ENCODE measurements around the gene CNTNAP4. TPM values are rescaled to one million over a fixed set of nuclear protein-coding genes. Genes with fewer than 3 reads are reported as not detected.

CNTNAP4 gene
- total and polyA plus RNA-seq, 10 of the 15 experiments (the other 5 are each of a cell fraction or from before 2014, with no cell fraction given), result 0.45 to 1.9 (median 0.90) TPM

GRCh38 chr16:76441391-76441790 is 164.2 kb downstream of the CNTNAP4 start:
- Histone ChIP-seq H3K27me3 (replicated peaks in 1 of 2; ENCODE audit: control insufficient read depth in 2 of 2, insufficient read depth in 2 of 2, low read length in 1 of 2) (no peaks in the 10 kb centered on the region), H3K4me3 (no peak overlapping the region), H3K4me1 (ENCODE audit: control insufficient read depth, insufficient read depth, low read length) (no peaks in the 10 kb centered on the region), H3K36me3 (ENCODE audit: control insufficient read depth in 2 of 2, insufficient read depth in 2 of 2, low read length in 1 of 2) (no peaks in the 10 kb centered on the region), H4K20me1 (ENCODE audit: control insufficient read depth, insufficient read depth) (no peaks in the 10 kb centered on the region), H2AFZ (ENCODE audit: control insufficient read depth, low read depth, low read length) (no peak overlapping the region), H3K9ac (ENCODE audit: control insufficient read depth, insufficient read depth, low read length) (no peak overlapping the region), H3K9me3 (replicated peaks; ENCODE audit: control insufficient read depth, insufficient read depth, low read length) (no peaks in the 10 kb centered on the region), H3K4me2 (ENCODE audit: control insufficient read depth, insufficient read depth) (no peak overlapping the region), H3K27ac (ENCODE audit: control insufficient read depth, insufficient read depth) (no peak overlapping the region), H3K79me2 (ENCODE audit: control insufficient read depth, insufficient read depth, low read length) (no peaks in the 10 kb centered on the region)
- in situ Hi-C loops (cut with MboI), result no loop called here
- no TSS peak for BruUV-seq (replicated peaks)
- ChIA-PET CTCF (no interaction called here), SMC1A (ENCODE audit: uncharacterized antibody, unreplicated experiment) (no interaction called here), RAD21 (ENCODE audit: unreplicated experiment) (no interaction called here), POLR2A (no interaction called here)
- DNase-seq (ENCODE audit: low read depth, low spot score) (no peak), ATAC-seq (no peak), FAIRE-seq (no peak)
- intact Hi-C loops (cut with micrococcal nuclease; ENCODE audit: unreplicated experiment), result no loop called here
- TF ChIP-seq RB1 (IDR thresholded peaks at IDR 0.05; ENCODE audit: borderline replicate concordance) (no peak), RAD51 (IDR thresholded peaks at IDR 0.05) (no peak), NFIC (IDR thresholded peaks at IDR 0.05; ENCODE audit: low read depth, low read length) (no peak), SP1 (IDR thresholded peaks at IDR 0.05; ENCODE audit: low read depth, low read length) (no peak), CEBPB (IDR thresholded peaks at IDR 0.05; ENCODE audit: borderline replicate concordance in 1 of 2, low read depth in 2 of 2, low read length in 2 of 2) (no peak), LARP7 (IDR thresholded peaks at IDR 0.05) (no peak), JUNB (IDR thresholded peaks at IDR 0.05) (no peak), ATF2 (IDR thresholded peaks at IDR 0.05; ENCODE audit: low read length) (no peak), RELA (IDR thresholded peaks at IDR 0.05; ENCODE audit: borderline replicate concordance, partially characterized antibody) (no peak)
- WGBS (ENCODE audit: insufficient coverage, insufficient replicate concordance, low lambda C conversion rate, missing lambda C conversion rate), result 31% methylated on average over 3 of the region's 3 CpGs

Measured in GM12878 (cell line).